ENCODE results near the gene MST1R. TPM values are rescaled to one million over a fixed set of nuclear protein-coding genes. Genes with fewer than 3 reads are reported as not detected.

MST1R gene
- total and polyA plus RNA-seq, 4 donors, result 5.6 to 54.8 (median 28.7) TPM

DNA sequence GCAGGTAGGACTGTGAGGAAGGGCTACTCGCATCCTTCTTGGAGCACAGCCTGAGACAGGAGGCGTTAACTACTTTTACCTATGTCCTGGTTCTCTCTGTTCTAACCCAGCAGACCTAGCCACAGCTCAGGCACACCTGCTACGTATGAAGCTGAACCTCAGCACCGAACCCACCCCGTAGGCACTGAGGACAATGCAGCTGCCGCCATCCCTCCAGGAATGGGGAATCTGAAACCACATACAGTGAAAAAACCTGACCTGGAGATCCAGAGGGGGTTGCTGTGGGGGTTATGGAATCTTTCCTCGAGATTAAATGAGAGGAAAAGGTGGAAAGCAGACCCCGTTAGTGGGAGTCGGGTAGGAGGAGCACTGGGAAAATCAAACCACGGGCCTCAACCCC lies 14.4 kb downstream of the MST1R start:
- H3K27ac ChIP-seq (ENCODE audit: low read depth in 1 of 2, low read length in 1 of 2), result no peak overlapping the region
- H3K9ac ChIP-seq (ENCODE audit: insufficient read depth in 1 of 2, low read length in 2 of 2), result no peak overlapping the region
- H3K9me3 ChIP-seq (ENCODE audit: control insufficient read depth in 4 of 4, insufficient read depth in 3 of 4, low read length in 3 of 4), result no peaks in the 10 kb centered on the region
- H3K4me1 ChIP-seq (ENCODE audit: control insufficient read depth in 5 of 5, insufficient read depth in 5 of 5, low read length in 5 of 5), result no peaks in the 10 kb centered on the region
- H3K27me3 ChIP-seq (ENCODE audit: control insufficient read depth in 3 of 3, insufficient read depth in 3 of 3, low read length in 2 of 3), result no peaks in the 10 kb centered on the region
- 86 to 87% methylated on average over 10 of the region's 10 CpGs for WGBS, 2 donors
- no peak for ATAC-seq (ENCODE audit: insufficient read depth, low FRiP score)
- peaks cover 0 to 11% (median 0%) of the 10 kb centered on the region in 4 donors for H3K36me3 ChIP-seq (ENCODE audit: control insufficient read depth in 4 of 4, insufficient read depth in 4 of 4, low read length in 4 of 4)
- TF ChIP-seq CTCF (IDR thresholded peaks at IDR 0.05; ENCODE audit: control extremely low read depth, extremely low read depth), result no peak
- DNase-seq, result no peak
- no peak overlapping the region for H3K4me3 ChIP-seq

- ATAC-seq (ENCODE audit: insufficient read depth, low FRiP score), result no peak
These were observed 16.8 kb downstream of the MST1R start for GRCh38 chr3:49886922-49887265.

DNA sequence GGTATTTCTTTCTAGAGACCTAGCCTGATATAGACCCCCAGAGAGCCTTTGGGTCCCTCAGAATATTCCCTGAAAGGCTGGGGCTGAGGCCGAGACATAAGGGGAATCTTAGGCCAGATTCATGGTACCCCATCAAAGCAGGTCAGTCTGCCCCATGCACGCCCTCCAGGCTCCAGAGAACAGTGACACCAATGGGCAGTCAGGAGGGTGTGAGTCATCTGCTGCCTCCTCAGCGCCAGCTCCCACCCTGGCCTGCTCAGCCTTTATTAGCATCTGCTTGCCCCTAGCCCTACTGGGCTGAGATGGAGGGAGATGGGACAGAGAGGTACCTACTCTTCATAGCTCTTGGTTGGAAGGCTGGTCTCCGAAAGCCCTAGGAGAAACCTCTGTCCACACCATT lies 19.7 kb downstream of the MST1R start:
- Histone ChIP-seq H3K9me3 (ENCODE audit: control insufficient read depth in 4 of 4, insufficient read depth in 3 of 4, low read length in 3 of 4) (peaks cover 0 to 3% (median 0%) of the 10 kb centered on the region in 4 donors), H3K27ac (ENCODE audit: low read depth in 1 of 2, low read length in 1 of 2) (no peak overlapping the region), H3K4me3 (no peak overlapping the region), H3K36me3 (ENCODE audit: control insufficient read depth in 4 of 4, insufficient read depth in 4 of 4, low read length in 4 of 4) (no peaks in the 10 kb centered on the region), H3K9ac (ENCODE audit: insufficient read depth in 1 of 2, low read length in 2 of 2) (no peak overlapping the region), H3K4me1 (ENCODE audit: control insufficient read depth in 5 of 5, insufficient read depth in 5 of 5, low read length in 5 of 5) (peaks cover 0 to 32% (median 12%) of the 10 kb centered on the region in 5 donors), H3K27me3 (ENCODE audit: control insufficient read depth in 3 of 3, insufficient read depth in 3 of 3, low read length in 2 of 3) (no peaks in the 10 kb centered on the region)
- ATAC-seq (ENCODE audit: insufficient read depth, low FRiP score), result no peak
- TF ChIP-seq CTCF (IDR thresholded peaks at IDR 0.05; ENCODE audit: control extremely low read depth, extremely low read depth), result no peak
- no peak for DNase-seq
- 92 to 94% methylated on average over 4 of the region's 4 CpGs for WGBS, 2 donors

More at GRCh38 chr3:49886922-49887265, 16.8 kb downstream of the MST1R start:
- H3K36me3 ChIP-seq (ENCODE audit: control insufficient read depth in 4 of 4, insufficient read depth in 4 of 4, low read length in 4 of 4), result peaks cover 0 to 11% (median 0%) of the 10 kb centered on the region in 4 donors
- H3K9ac ChIP-seq (ENCODE audit: insufficient read depth in 1 of 2, low read length in 2 of 2), result no peak overlapping the region
- H3K27ac ChIP-seq (ENCODE audit: low read depth in 1 of 2, low read length in 1 of 2), result no peak overlapping the region
- H3K4me1 ChIP-seq (ENCODE audit: control insufficient read depth in 5 of 5, insufficient read depth in 5 of 5, low read length in 5 of 5), result peaks cover 0 to 8% (median 6%) of the 10 kb centered on the region in 5 donors
- TF ChIP-seq CTCF (IDR thresholded peaks at IDR 0.05; ENCODE audit: control extremely low read depth, extremely low read depth), result no peak
- H3K4me3 ChIP-seq, result no peak overlapping the region
- DNase-seq, result no peak
- H3K27me3 ChIP-seq (ENCODE audit: control insufficient read depth in 3 of 3, insufficient read depth in 3 of 3, low read length in 2 of 3), result no peaks in the 10 kb centered on the region
- no peaks in the 10 kb centered on the region for H3K9me3 ChIP-seq (ENCODE audit: control insufficient read depth in 4 of 4, insufficient read depth in 3 of 4, low read length in 3 of 4)

DNA sequence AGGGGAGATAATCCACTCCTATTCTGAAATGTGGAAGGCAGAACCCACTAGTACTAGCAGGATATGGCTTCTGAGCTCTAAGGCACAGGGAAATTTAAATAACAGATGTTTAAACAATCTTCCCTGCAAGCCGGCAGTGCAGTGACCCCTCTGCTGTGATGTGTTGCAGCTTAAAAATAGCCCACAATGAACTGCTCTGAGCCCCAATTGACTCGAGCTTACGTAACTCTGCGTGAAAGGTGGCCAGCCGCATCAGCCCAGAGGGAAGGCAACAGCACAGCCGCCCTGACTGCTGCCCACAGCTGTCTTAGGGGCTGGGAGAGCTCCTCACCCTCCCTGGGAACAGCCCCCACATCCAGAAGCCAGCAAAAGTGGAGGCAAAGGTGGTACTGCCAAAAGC lies 21.5 kb downstream of the MST1R start:
- Histone ChIP-seq H3K4me1 (ENCODE audit: control insufficient read depth in 5 of 5, insufficient read depth in 5 of 5, low read length in 5 of 5) (peaks cover 0 to 40% (median 12%) of the 10 kb centered on the region in 5 donors), H3K27ac (ENCODE audit: low read depth in 1 of 2, low read length in 1 of 2) (no peak overlapping the region), H3K4me3 (no peak overlapping the region), H3K9ac (ENCODE audit: insufficient read depth in 1 of 2, low read length in 2 of 2) (no peak overlapping the region), H3K36me3 (ENCODE audit: control insufficient read depth in 4 of 4, insufficient read depth in 4 of 4, low read length in 4 of 4) (no peaks in the 10 kb centered on the region), H3K9me3 (ENCODE audit: control insufficient read depth in 4 of 4, insufficient read depth in 3 of 4, low read length in 3 of 4) (peaks cover 0 to 3% (median 0%) of the 10 kb centered on the region in 4 donors), H3K27me3 (ENCODE audit: control insufficient read depth in 3 of 3, insufficient read depth in 3 of 3, low read length in 2 of 3) (no peaks in the 10 kb centered on the region)
- DNase-seq, result peak; percentile 84 to 94 (median 90)
- 26 to 35% methylated on average over 6 of the region's 6 CpGs for WGBS, 2 donors
- no peak for TF ChIP-seq CTCF (IDR thresholded peaks at IDR 0.05; ENCODE audit: control extremely low read depth, extremely low read depth)
- no peak for ATAC-seq (ENCODE audit: insufficient read depth, low FRiP score)

Data from lung (tissue), 12 donors.